ENCODE results near the gene SOX6. TPM values are rescaled to one million over a fixed set of nuclear protein-coding genes. Genes with fewer than 3 reads are reported as not detected.

Gene SOX6
- total RNA-seq, 4 donors from 2014 or later, result 25.3 to 42.3 (median 37.4) TPM

DNA sequence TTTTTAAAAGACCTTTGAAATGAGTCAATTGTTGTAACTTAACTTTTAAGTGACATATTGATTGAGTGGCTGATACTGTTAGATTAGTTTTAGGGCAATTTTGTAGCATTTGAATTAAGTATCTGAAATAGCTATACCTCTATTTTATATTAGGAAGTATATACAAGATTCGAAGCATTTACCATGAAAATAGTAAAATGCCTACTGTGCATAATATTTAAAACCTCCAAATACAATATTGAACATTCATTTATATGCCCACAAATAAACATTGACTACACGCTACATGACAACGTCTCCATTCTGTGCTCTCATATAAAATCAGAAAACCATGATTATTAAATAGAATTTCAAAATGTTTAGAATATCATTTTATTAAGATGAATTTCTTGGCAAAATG, 14.5 kb downstream of the SOX6 start:
- H3K4me3 ChIP-seq, result no peak overlapping the region
- H3K9me3 ChIP-seq, result no peaks in the 10 kb centered on the region
- in situ Hi-C loops (cut with MboI; ENCODE audit: low sequenced_read_pairs in 4 of 4) (no loop called here), intact Hi-C loops (cut with DNase I; ENCODE audit: low total_unique reads) (no loop called here)
- ATAC-seq (no peak), DNase-seq (no peak)
- TF ChIP-seq, protein P1, sequence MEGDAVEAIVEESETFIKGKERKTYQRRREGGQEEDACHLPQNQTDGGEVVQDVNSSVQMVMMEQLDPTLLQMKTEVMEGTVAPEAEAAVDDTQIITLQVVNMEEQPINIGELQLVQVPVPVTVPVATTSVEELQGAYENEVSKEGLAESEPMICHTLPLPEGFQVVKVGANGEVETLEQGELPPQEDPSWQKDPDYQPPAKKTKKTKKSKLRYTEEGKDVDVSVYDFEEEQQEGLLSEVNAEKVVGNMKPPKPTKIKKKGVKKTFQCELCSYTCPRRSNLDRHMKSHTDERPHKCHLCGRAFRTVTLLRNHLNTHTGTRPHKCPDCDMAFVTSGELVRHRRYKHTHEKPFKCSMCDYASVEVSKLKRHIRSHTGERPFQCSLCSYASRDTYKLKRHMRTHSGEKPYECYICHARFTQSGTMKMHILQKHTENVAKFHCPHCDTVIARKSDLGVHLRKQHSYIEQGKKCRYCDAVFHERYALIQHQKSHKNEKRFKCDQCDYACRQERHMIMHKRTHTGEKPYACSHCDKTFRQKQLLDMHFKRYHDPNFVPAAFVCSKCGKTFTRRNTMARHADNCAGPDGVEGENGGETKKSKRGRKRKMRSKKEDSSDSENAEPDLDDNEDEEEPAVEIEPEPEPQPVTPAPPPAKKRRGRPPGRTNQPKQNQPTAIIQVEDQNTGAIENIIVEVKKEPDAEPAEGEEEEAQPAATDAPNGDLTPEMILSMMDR (IDR thresholded peaks at IDR 0.05 in 4 of 5, conservative IDR thresholded peaks at IDR 0.05 in 1 of 5), result no peak
- TF ChIP-seq POLR2A (IDR thresholded peaks at IDR 0.05), result no peak
- H3K27me3 ChIP-seq, result no peaks in the 10 kb centered on the region
- H3K27ac ChIP-seq, result no peak overlapping the region
- H3K36me3 ChIP-seq, result no peaks in the 10 kb centered on the region
- H3K4me1 ChIP-seq, result peaks cover 18 to 24% of the 10 kb centered on the region in 2 donors

DNA sequence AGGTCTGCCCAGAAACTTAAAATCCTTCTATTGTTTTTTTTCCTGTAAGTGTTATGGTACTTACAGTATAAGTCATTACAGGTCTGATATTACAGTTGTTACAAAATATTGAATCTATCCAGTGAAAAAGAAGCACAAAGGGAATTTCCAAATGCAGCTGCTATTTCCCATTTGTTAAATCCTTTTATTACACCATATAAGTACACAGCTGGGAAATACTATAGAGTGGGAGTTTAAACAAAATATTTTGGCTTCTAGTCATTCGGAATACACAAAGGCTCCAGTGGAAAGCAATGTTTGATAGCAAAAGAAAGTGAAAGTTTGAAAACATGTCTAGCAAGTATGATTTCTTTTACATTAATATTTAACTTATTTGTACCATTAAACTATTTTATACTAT, 18.0 kb downstream of the SOX6 start:
- TF ChIP-seq POLR2A (IDR thresholded peaks at IDR 0.05), result no peak
- intact Hi-C loops (cut with DNase I; ENCODE audit: low total_unique reads) (no loop called here), in situ Hi-C loops (cut with MboI; ENCODE audit: low sequenced_read_pairs in 4 of 4) (no loop called here)
- no peak overlapping the region for H3K27ac ChIP-seq
- ATAC-seq (no peak), DNase-seq (no peak)
- no peaks in the 10 kb centered on the region for H3K36me3 ChIP-seq
- H3K27me3 ChIP-seq, result no peaks in the 10 kb centered on the region
- H3K4me1 ChIP-seq, result peaks cover 4% of the 10 kb centered on the region in 2 donors
- H3K4me3 ChIP-seq, result no peak overlapping the region
- no peaks in the 10 kb centered on the region for H3K9me3 ChIP-seq

DNA sequence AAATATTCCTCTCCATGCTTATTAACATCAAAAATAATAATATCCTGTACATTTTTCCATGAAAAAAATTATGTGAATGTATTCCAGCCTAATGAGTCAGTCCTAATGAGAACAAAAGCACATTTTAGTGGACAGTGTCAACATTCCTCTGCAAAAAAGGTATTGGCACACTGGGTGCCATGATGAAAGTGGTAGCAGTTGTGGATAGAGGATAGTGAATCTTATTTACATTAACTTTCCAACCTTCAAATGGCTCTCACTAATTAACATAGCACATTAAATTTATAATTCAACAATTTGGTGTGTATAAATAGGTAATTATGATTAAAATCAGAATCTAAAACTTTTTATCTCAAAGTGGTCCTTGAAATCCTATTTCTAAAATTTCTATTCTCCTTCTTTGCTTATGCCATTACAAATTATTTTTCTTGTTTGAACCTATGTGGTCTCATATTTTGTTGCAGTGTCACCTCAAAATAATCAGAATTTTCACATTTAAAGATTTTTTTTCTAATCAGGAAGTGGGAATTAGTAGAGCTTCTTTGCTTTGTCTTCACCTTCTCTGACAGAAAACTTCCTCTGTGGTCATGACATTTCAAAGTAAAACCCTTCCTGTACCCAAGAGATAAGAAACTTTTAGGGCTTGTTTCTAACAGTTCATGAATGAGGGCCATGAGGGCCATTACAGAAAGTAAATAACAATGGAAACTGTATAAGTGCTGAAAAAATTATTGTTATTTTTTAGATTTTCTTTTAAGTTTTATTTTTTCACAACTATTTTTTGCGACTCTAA, 18.7 kb downstream of the SOX6 start:
- H3K9me3 ChIP-seq, result no peaks in the 10 kb centered on the region
- H3K4me1 ChIP-seq, result peaks cover 4% of the 10 kb centered on the region in 2 donors
- in situ Hi-C loops (cut with MboI; ENCODE audit: low sequenced_read_pairs in 4 of 4) (no loop called here), intact Hi-C loops (cut with DNase I; ENCODE audit: low total_unique reads) (no loop called here)
- H3K36me3 ChIP-seq, result no peaks in the 10 kb centered on the region
- H3K27ac ChIP-seq, result peak overlapping the region in 1 of 4 donors; percentile 21
- ATAC-seq, result no peak
- DNase-seq, result no peak
- H3K4me3 ChIP-seq, result no peak overlapping the region
- TF ChIP-seq, protein P1 (IDR thresholded peaks at IDR 0.05 in 4 of 5, conservative IDR thresholded peaks at IDR 0.05 in 1 of 5), result no peak
- no peak for TF ChIP-seq POLR2A (IDR thresholded peaks at IDR 0.05)
- no peaks in the 10 kb centered on the region for H3K27me3 ChIP-seq

DNA sequence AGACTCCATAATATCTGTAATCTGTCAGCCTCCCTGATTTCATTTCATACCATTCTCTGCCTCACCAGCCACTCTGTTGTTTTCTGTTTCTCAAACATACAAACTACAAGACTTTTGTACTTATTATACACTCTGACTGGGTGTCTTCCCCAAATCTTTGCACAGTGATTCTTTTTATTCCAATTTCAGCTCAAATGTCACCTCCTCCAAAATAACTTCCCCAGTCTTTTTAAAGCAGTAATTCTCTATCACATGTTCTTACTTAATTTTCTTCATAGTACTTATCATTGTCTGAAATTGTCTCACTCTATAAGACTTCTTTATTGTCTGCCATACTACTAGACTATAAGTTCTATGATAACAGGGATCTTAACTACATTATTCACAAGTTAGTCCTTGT, 19.6 kb downstream of the SOX6 start:
- Histone ChIP-seq H3K27ac (no peak overlapping the region), H3K27me3 (no peaks in the 10 kb centered on the region), H3K4me1 (peaks cover 4% of the 10 kb centered on the region in 2 donors), H3K4me3 (no peak overlapping the region), H3K36me3 (no peaks in the 10 kb centered on the region), H3K9me3 (no peaks in the 10 kb centered on the region)
- no peak for ATAC-seq
- in situ Hi-C loops (cut with MboI; ENCODE audit: low sequenced_read_pairs in 4 of 4), result no loop called here
- no peak for DNase-seq
- TF ChIP-seq, protein P1 (IDR thresholded peaks at IDR 0.05 in 4 of 5, conservative IDR thresholded peaks at IDR 0.05 in 1 of 5), result no peak
- TF ChIP-seq POLR2A (IDR thresholded peaks at IDR 0.05), result no peak
- intact Hi-C loops (cut with DNase I; ENCODE audit: low total_unique reads), result no loop called here

DNA sequence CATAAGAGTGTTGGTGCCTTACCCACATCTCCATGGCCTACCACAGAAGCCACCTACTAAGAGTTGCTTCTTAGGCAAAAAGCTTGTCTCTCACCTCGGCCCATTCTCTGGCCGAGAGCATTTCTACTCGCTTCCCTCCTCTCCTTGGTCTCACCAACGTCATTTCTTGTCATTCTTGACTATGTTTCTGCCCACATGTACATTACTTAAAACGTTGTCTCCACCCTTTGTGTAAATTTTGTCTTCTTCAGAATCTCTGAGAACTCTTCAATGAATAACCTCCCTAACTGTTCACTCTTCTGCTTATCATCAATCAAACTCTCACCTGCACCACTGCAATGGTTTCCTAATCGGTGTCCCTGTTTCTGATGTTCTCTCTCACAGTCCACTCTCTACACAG, 20.1 kb downstream of the SOX6 start:
- H3K4me1 ChIP-seq, result peaks cover 4% of the 10 kb centered on the region in 2 donors
- in situ Hi-C loops (cut with MboI; ENCODE audit: low sequenced_read_pairs in 4 of 4) (no loop called here), intact Hi-C loops (cut with DNase I; ENCODE audit: low total_unique reads) (no loop called here)
- no peak overlapping the region for H3K27ac ChIP-seq
- H3K27me3 ChIP-seq, result no peaks in the 10 kb centered on the region
- no peaks in the 10 kb centered on the region for H3K9me3 ChIP-seq
- H3K4me3 ChIP-seq, result no peak overlapping the region
- ATAC-seq, result peak in 1 of 2 donors; percentile 27
- H3K36me3 ChIP-seq, result no peaks in the 10 kb centered on the region
- TF ChIP-seq, protein P1 (IDR thresholded peaks at IDR 0.05 in 4 of 5, conservative IDR thresholded peaks at IDR 0.05 in 1 of 5), result no peak
- no peak for TF ChIP-seq POLR2A (IDR thresholded peaks at IDR 0.05)
- DNase-seq, result no peak
